ENCODE measurements around the gene SMG7. TPM values are rescaled to one million over a fixed set of nuclear protein-coding genes. Genes with fewer than 3 reads are reported as not detected.

Gene SMG7
- total and polyA plus RNA-seq, 10 of the 15 experiments (the other 5 are each of a cell fraction or from before 2014, with no cell fraction given): 9.5 to 65.4 (median 42.7) TPM

- 0 out of 2 replicates have a peak, but pooled peaks have one; percentile 26 for TF ChIP-seq TCF12 (IDR thresholded peaks at IDR 0.05; ENCODE audit: low read depth, low read length)
- TF ChIP-seq ZNF622 (IDR thresholded peaks at IDR 0.05): no peak
- TF ChIP-seq RAD21 (IDR thresholded peaks at IDR 0.05; ENCODE audit: insufficient read depth, low read depth, low read length): no peak; the same call in 1 of the 2 replicates
- peak; percentile 84 for TF ChIP-seq MXI1 (IDR thresholded peaks at IDR 0.05; ENCODE audit: low read depth, low read length)
- no peak for TF ChIP-seq TCF7 (IDR thresholded peaks at IDR 0.05; ENCODE audit: borderline replicate concordance)
- peak; percentile 87 for TF ChIP-seq EED (IDR thresholded peaks at IDR 0.05; ENCODE audit: low read depth)
- TF ChIP-seq SMAD5 (IDR thresholded peaks at IDR 0.05; ENCODE audit: low read depth): peak; percentile 53; the same call in 1 of the 2 replicates
- TF ChIP-seq RBBP5 (conservative IDR thresholded peaks at IDR 0.05): no peak
- 0 out of 2 replicates have a peak, but pooled peaks have one; percentile 9 for TF ChIP-seq CREB1 (IDR thresholded peaks at IDR 0.05; ENCODE audit: low read depth)
- no peak for TF ChIP-seq MEF2B (IDR thresholded peaks at IDR 0.05; ENCODE audit: partially characterized antibody, poor library complexity, severe bottlenecking)
- TF ChIP-seq SRF (IDR thresholded peaks at IDR 0.05; ENCODE audit: low read depth in 2 of 2, low read length in 2 of 2): no peak
- 0 out of 3 replicates have a peak, but pooled peaks of 1 of the 2 experiments have one; percentile 41 for TF ChIP-seq EGR1 (IDR thresholded peaks at IDR 0.05; ENCODE audit: borderline replicate concordance in 1 of 2, low read depth in 2 of 2, low read length in 2 of 2)
- no peak for TF ChIP-seq KDM1A (IDR thresholded peaks at IDR 0.05; ENCODE audit: borderline replicate concordance)
- TF ChIP-seq ZBTB4 (CRISPR knock-in tag; IDR thresholded peaks at IDR 0.05): no peak
- no peak for TF ChIP-seq USF1 (IDR thresholded peaks at IDR 0.05; ENCODE audit: borderline replicate concordance, extremely low read length, insufficient read depth, low read depth, low read length)
- no peak; the same call in 1 of the 2 replicates for TF ChIP-seq LARP7 (IDR thresholded peaks at IDR 0.05)
- TF ChIP-seq ZSCAN29 (IDR thresholded peaks at IDR 0.05): no peak
- TF ChIP-seq POLR2AphosphoS2 (IDR thresholded peaks at IDR 0.05; ENCODE audit: low read depth, low read length): no peak
- TF ChIP-seq MLLT1 (IDR thresholded peaks at IDR 0.05): no peak
- no peak for TF ChIP-seq CHD4 (IDR thresholded peaks at IDR 0.05)
- TF ChIP-seq ASH2L (IDR thresholded peaks at IDR 0.05; ENCODE audit: borderline replicate concordance, low read depth): peak; percentile 36; the same call in 1 of the 2 replicates
- TF ChIP-seq MTA2 (IDR thresholded peaks at IDR 0.05; ENCODE audit: low read depth): no peak
- TF ChIP-seq NFYA (IDR thresholded peaks at IDR 0.05; ENCODE audit: borderline replicate concordance, low read depth, low read length): no peak
- TF ChIP-seq BMI1 (IDR thresholded peaks at IDR 0.05; ENCODE audit: borderline replicate concordance): no peak
- no peak; the same call in 1 of the 2 replicates for TF ChIP-seq CBFB (IDR thresholded peaks at IDR 0.05; ENCODE audit: low read depth)
These were observed 1.1 kb upstream of the SMG7 start (continued) for GRCh38 chr1:183470961-183471742.

All from GM12878 (cell line).